ENCODE measurements around the gene RGS2.

The RGS2 gene

DNA sequence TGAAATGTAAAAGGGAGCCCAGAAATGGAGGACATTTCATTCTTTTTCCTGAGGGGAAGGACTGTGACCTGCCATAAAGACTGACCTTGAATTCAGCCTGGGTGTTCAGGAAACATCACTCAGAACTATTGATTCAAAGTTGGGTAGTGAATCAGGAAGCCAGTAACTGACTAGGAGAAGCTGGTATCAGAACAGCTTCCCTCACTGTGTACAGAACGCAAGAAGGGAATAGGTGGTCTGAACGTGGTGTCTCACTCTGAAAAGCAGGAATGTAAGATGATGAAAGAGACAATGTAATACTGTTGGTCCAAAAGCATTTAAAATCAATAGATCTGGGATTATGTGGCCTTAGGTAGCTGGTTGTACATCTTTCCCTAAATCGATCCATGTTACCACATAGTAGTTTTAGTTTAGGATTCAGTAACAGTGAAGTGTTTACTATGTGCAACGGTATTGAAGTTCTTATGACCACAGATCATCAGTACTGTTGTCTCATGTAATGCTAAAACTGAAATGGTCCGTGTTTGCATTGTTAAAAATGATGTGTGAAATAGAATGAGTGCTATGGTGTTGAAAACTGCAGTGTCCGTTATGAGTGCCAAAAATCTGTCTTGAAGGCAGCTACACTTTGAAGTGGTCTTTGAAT is 2.9 kb downstream of the RGS2 start:
- Histone ChIP-seq H3K79me1 (replicated peaks; ENCODE audit: low read length, poor library complexity, severe bottlenecking) (no peaks in the 10 kb centered on the region), H2BK120ac (ENCODE audit: low read depth, low read length) (no peak overlapping the region), H3K23ac (ENCODE audit: low read length in 2 of 2) (no peak overlapping the region), H3K9ac (ENCODE audit: low read length) (peak overlapping the region; percentile 92), H3K4ac (ENCODE audit: low read depth in 1 of 2, low read length in 2 of 2) (no peak overlapping the region), H3K4me2 (ENCODE audit: low read length, poor library complexity, severe bottlenecking) (no peak overlapping the region), H3K14ac (ENCODE audit: low read length in 2 of 2) (no peak overlapping the region), H3K27ac (ENCODE audit: low read length, poor library complexity, severe bottlenecking) (no peak overlapping the region), H4K91ac (ENCODE audit: low read length) (no peak overlapping the region), H3K9me3 (ENCODE audit: control insufficient read depth, low read length) (no peaks in the 10 kb centered on the region), H2BK12ac (ENCODE audit: low read length in 2 of 2) (no peak overlapping the region), H3K27me3 (ENCODE audit: control insufficient read depth in 1 of 2, insufficient read depth in 1 of 2, low read length in 2 of 2) (no peaks in the 10 kb centered on the region), H3K36me3 (ENCODE audit: control insufficient read depth in 1 of 2, insufficient read depth in 2 of 2, low read depth in 1 of 2, low read length in 2 of 2) (peaks cover 0 to 25% of the 10 kb centered on the region in 2 experiments), H3K4me3 (ENCODE audit: insufficient read depth in 1 of 2, low read depth in 1 of 2, low read length in 2 of 2) (peak overlapping the region in 1 of 2 experiments; percentile 89), H3K4me1 (ENCODE audit: control insufficient read depth, insufficient read depth, low read depth, low read length) (peaks cover 3% of the 10 kb centered on the region), H2BK5ac (ENCODE audit: low read depth, low read length, poor library complexity, severe bottlenecking) (no peak overlapping the region), H2BK15ac (ENCODE audit: low read depth, poor library complexity, severe bottlenecking) (no peak overlapping the region), H4K8ac (ENCODE audit: low read length) (no peak overlapping the region), H2AFZ (ENCODE audit: low read depth, low read length) (no peak overlapping the region), H2AK5ac (ENCODE audit: low read length, severe bottlenecking) (no peak overlapping the region), H3K18ac (ENCODE audit: low read depth in 1 of 2, low read length in 2 of 2) (no peak overlapping the region)
- WGBS, result 92% methylated on average over 6 of the region's 6 CpGs
- no peak for DNase-seq

DNA sequence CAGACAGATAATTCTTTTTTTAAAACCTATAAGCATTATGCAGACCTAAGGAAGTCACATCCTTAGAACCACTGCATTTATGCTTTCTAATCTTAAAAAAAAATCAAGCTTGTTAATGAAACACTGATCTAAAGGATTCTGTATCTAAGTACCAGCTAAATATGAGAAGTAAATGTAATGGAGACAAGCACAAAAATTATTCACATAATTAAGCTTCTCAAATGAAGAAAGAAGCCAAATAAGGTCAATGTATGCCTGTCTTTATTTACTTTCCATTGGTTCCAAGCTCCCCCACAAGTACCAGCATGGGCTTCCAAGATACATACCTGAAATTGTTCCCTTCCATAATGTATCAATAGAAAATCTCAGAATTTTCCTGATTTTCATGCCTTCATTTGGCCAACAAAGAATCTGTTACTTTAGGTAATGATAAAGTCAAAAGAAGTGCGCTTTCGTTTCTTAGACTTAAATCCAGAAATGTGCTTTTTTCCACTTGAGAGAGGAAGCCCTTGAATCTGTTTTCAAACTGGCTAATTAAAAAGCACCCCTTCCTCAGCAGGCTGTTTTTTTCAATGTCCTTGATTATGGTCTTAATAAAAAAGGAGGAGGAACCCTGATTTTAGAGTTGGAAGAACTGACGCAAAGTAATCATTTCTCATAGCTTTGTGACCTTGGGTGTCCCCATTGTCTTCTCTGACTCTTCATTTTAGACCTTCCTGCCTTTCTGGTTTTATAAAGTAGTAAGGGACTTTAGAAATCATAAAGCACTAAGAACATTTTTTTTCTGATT is 3.8 kb downstream of the RGS2 start:
- no peak overlapping the region for H3K4me2 ChIP-seq (ENCODE audit: low read length, poor library complexity, severe bottlenecking)
- no peak overlapping the region for H4K8ac ChIP-seq (ENCODE audit: low read length)
- H3K27ac ChIP-seq (ENCODE audit: low read length, poor library complexity, severe bottlenecking), result no peak overlapping the region
- DNase-seq, result peak; percentile 44
- no peaks in the 10 kb centered on the region for H3K9me3 ChIP-seq (ENCODE audit: control insufficient read depth, low read length)
- no peak overlapping the region for H2BK5ac ChIP-seq (ENCODE audit: low read depth, low read length, poor library complexity, severe bottlenecking)
- no peak overlapping the region for H2BK120ac ChIP-seq (ENCODE audit: low read depth, low read length)
- peaks cover 3% of the 10 kb centered on the region for H3K4me1 ChIP-seq (ENCODE audit: control insufficient read depth, insufficient read depth, low read depth, low read length)
- H4K91ac ChIP-seq (ENCODE audit: low read length), result no peak overlapping the region
- H3K4me3 ChIP-seq (ENCODE audit: insufficient read depth in 1 of 2, low read depth in 1 of 2, low read length in 2 of 2), result no peak overlapping the region
- no peak overlapping the region for H3K23ac ChIP-seq (ENCODE audit: low read length in 2 of 2)
- 100% methylated on average over 3 of the region's 3 CpGs for WGBS
- H2BK15ac ChIP-seq (ENCODE audit: low read depth, poor library complexity, severe bottlenecking), result no peak overlapping the region
- H2BK12ac ChIP-seq (ENCODE audit: low read length in 2 of 2), result no peak overlapping the region
- H3K4ac ChIP-seq (ENCODE audit: low read depth in 1 of 2, low read length in 2 of 2), result no peak overlapping the region
- peak overlapping the region; percentile 92 for H3K9ac ChIP-seq (ENCODE audit: low read length)
- H3K79me1 ChIP-seq (replicated peaks; ENCODE audit: low read length, poor library complexity, severe bottlenecking), result no peaks in the 10 kb centered on the region
- no peak overlapping the region for H2AFZ ChIP-seq (ENCODE audit: low read depth, low read length)
- H3K27me3 ChIP-seq (ENCODE audit: control insufficient read depth in 1 of 2, insufficient read depth in 1 of 2, low read length in 2 of 2), result no peaks in the 10 kb centered on the region
- no peak overlapping the region for H3K18ac ChIP-seq (ENCODE audit: low read depth in 1 of 2, low read length in 2 of 2)
- peaks cover 0 to 25% of the 10 kb centered on the region in 2 experiments for H3K36me3 ChIP-seq (ENCODE audit: control insufficient read depth in 1 of 2, insufficient read depth in 2 of 2, low read depth in 1 of 2, low read length in 2 of 2)
- H3K14ac ChIP-seq (ENCODE audit: low read length in 2 of 2), result no peak overlapping the region
- no peak overlapping the region for H2AK5ac ChIP-seq (ENCODE audit: low read length, severe bottlenecking)

- Histone ChIP-seq H3K4me2 (ENCODE audit: low read length, poor library complexity, severe bottlenecking) (no peak overlapping the region), H2BK120ac (ENCODE audit: low read depth, low read length) (no peak overlapping the region), H3K4me1 (ENCODE audit: control insufficient read depth, insufficient read depth, low read depth, low read length) (no peaks in the 10 kb centered on the region), H2AFZ (ENCODE audit: low read depth, low read length) (no peak overlapping the region), H2BK15ac (ENCODE audit: low read depth, poor library complexity, severe bottlenecking) (no peak overlapping the region), H2BK12ac (ENCODE audit: low read length in 2 of 2) (no peak overlapping the region), H3K14ac (ENCODE audit: low read length in 2 of 2) (no peak overlapping the region), H2AK5ac (ENCODE audit: low read length, severe bottlenecking) (no peak overlapping the region), H4K91ac (ENCODE audit: low read length) (no peak overlapping the region), H3K23ac (ENCODE audit: low read length in 2 of 2) (no peak overlapping the region), H4K8ac (ENCODE audit: low read length) (no peak overlapping the region), H3K27me3 (ENCODE audit: control insufficient read depth in 1 of 2, insufficient read depth in 1 of 2, low read length in 2 of 2) (no peaks in the 10 kb centered on the region), H3K36me3 (ENCODE audit: control insufficient read depth in 1 of 2, insufficient read depth in 2 of 2, low read depth in 1 of 2, low read length in 2 of 2) (peaks cover 0 to 25% of the 10 kb centered on the region in 2 experiments), H3K27ac (ENCODE audit: low read length, poor library complexity, severe bottlenecking) (no peak overlapping the region), H3K4me3 (ENCODE audit: insufficient read depth in 1 of 2, low read depth in 1 of 2, low read length in 2 of 2) (no peak overlapping the region), H2BK5ac (ENCODE audit: low read depth, low read length, poor library complexity, severe bottlenecking) (no peak overlapping the region), H3K9me3 (ENCODE audit: control insufficient read depth, low read length) (no peaks in the 10 kb centered on the region), H3K4ac (ENCODE audit: low read depth in 1 of 2, low read length in 2 of 2) (no peak overlapping the region), H3K18ac (ENCODE audit: low read depth in 1 of 2, low read length in 2 of 2) (no peak overlapping the region), H3K79me1 (replicated peaks; ENCODE audit: low read length, poor library complexity, severe bottlenecking) (no peaks in the 10 kb centered on the region), H3K9ac (ENCODE audit: low read length) (no peak overlapping the region)
- no peak for DNase-seq
- WGBS, result 79% methylated on average over 1 of the region's 1 CpG
Observed at GRCh38 chr1:192814805-192815204, 6.0 kb downstream of the RGS2 start.

- Histone ChIP-seq H2BK15ac (ENCODE audit: low read depth, poor library complexity, severe bottlenecking) (no peak overlapping the region), H2BK120ac (ENCODE audit: low read depth, low read length) (no peak overlapping the region), H3K27ac (ENCODE audit: low read length, poor library complexity, severe bottlenecking) (no peak overlapping the region), H3K36me3 (ENCODE audit: control insufficient read depth in 1 of 2, insufficient read depth in 2 of 2, low read depth in 1 of 2, low read length in 2 of 2) (peaks cover 0 to 3% of the 10 kb centered on the region in 2 experiments), H3K4me3 (ENCODE audit: insufficient read depth in 1 of 2, low read depth in 1 of 2, low read length in 2 of 2) (no peak overlapping the region), H3K9me3 (ENCODE audit: control insufficient read depth, low read length) (no peaks in the 10 kb centered on the region), H3K18ac (ENCODE audit: low read depth in 1 of 2, low read length in 2 of 2) (no peak overlapping the region), H4K91ac (ENCODE audit: low read length) (no peak overlapping the region), H3K23ac (ENCODE audit: low read length in 2 of 2) (no peak overlapping the region), H2BK5ac (ENCODE audit: low read depth, low read length, poor library complexity, severe bottlenecking) (no peak overlapping the region), H3K4me1 (ENCODE audit: control insufficient read depth, insufficient read depth, low read depth, low read length) (no peaks in the 10 kb centered on the region), H2AFZ (ENCODE audit: low read depth, low read length) (no peak overlapping the region), H3K14ac (ENCODE audit: low read length in 2 of 2) (no peak overlapping the region), H3K4me2 (ENCODE audit: low read length, poor library complexity, severe bottlenecking) (no peak overlapping the region), H4K8ac (ENCODE audit: low read length) (no peak overlapping the region), H3K27me3 (ENCODE audit: control insufficient read depth in 1 of 2, insufficient read depth in 1 of 2, low read length in 2 of 2) (no peaks in the 10 kb centered on the region), H2AK5ac (ENCODE audit: low read length, severe bottlenecking) (no peak overlapping the region), H2BK12ac (ENCODE audit: low read length in 2 of 2) (no peak overlapping the region), H3K9ac (ENCODE audit: low read length) (no peak overlapping the region), H3K4ac (ENCODE audit: low read depth in 1 of 2, low read length in 2 of 2) (no peak overlapping the region), H3K79me1 (replicated peaks; ENCODE audit: low read length, poor library complexity, severe bottlenecking) (no peaks in the 10 kb centered on the region)
- no peak for DNase-seq
- WGBS, result 83% methylated on average over 1 of the region's 4 CpGs
Observed at GRCh38 chr1:192817246-192817645, 8.4 kb downstream of the RGS2 start.

Measured in mesenchymal stem cell (in vitro differentiated cells and primary cell).